Thoracic aorta (tissue), 2 donors: ENCODE results near the gene RERG. TPM values are rescaled to one million over a fixed set of nuclear protein-coding genes. Genes with fewer than 3 reads are reported as not detected.
A peak's percentile ranks its signal among the peaks of the same experiment; 100 is the strongest.

Experiments
- ATAC-seq: fragments of 150-250 bp; one replicate; pipeline ENCODE4 v1.8.0; 2017; ENCODE audit warnings: low read depth; ENCODE audit not compliant: insufficient number of reproducible peaks, low FRiP score
- DNase-seq: peaks from one replicate; pipeline ENCODE4 v3.0.0-alpha.2; 2020; ENCODE audit warnings: low spot score
- H3K27ac ChIP-seq, 2 donors: fragments of 200-600 bp; sonication (generic); 1 replicate in 1 of 2; 2 replicates in 1 of 2; pipeline ENCODE4 v1.5.1; 2016; ENCODE audit warnings: mild to moderate bottlenecking in 2 of 2, moderate library complexity in 2 of 2
- H3K27me3 ChIP-seq: fragments of 200-600 bp; sonication (generic); replicated peaks from 2 replicates; pipeline ENCODE4 v1.6.0; 2016; ENCODE audit warnings: mild to moderate bottlenecking; ENCODE audit not compliant: insufficient read depth
- H3K36me3 ChIP-seq: fragments of 200-600 bp; sonication (generic); one replicate; pipeline ENCODE4 v1.5.1; 2016
- H3K4me1 ChIP-seq, 2 donors: fragments of 200-600 bp; sonication (generic); 1 replicate in 1 of 2; 2 replicates in 1 of 2; pipeline versions ENCODE4 v1.5.1 to v1.6.0; 2016; ENCODE audit warnings: low read depth in 2 of 2, mild to moderate bottlenecking in 1 of 2; ENCODE audit not compliant: control insufficient read depth in 1 of 2
- H3K4me3 ChIP-seq: fragments of 200-600 bp; sonication (generic); 2 replicates; pipeline ENCODE4 v1.5.1; 2016; ENCODE audit warnings: mild to moderate bottlenecking
- H3K9me3 ChIP-seq: fragments of 200-600 bp; sonication (generic); 2 replicates; pipeline ENCODE4 v1.5.1; 2016
- CTCF ChIP-seq: fragments of 200-600 bp; sonication (generic); IDR thresholded peaks from one replicate; pipeline ENCODE4 v1.5.1; 2019; ENCODE audit warnings: antibody characterized with exemption
- total RNA-seq, 2 donors: library from RNA; depleted of rRNA; stranded (reverse); fragments of >200 nt; gene quantifications; one replicate each; pipeline versions ENCODE4 v1.1.0 to v1.2.3, GENCODE V29; 2016

The RERG gene
- total RNA-seq, 2 donors from 2014 or later, result 92.3 to 120 TPM

GRCh38 chr12:15152456-15152855 is 68.8 kb downstream of the RERG start:
- peaks cover 47 to 73% of the 10 kb centered on the region in 2 donors for H3K4me1 ChIP-seq

GRCh38 chr12:15151161-15152091 is 69.8 kb downstream of the RERG start:
- peak overlapping the region; percentile 82 to 91 for H3K27ac ChIP-seq
- H3K36me3 ChIP-seq, result no peaks in the 10 kb centered on the region
- no peaks in the 10 kb centered on the region for H3K9me3 ChIP-seq
- no peak for DNase-seq
- no peak for ATAC-seq
- no peaks in the 10 kb centered on the region for H3K27me3 ChIP-seq
- H3K4me3 ChIP-seq, result peak overlapping the region; percentile 17
- peaks cover 38 to 73% of the 10 kb centered on the region in 2 donors for H3K4me1 ChIP-seq
- TF ChIP-seq CTCF, result peak; percentile 50

More at GRCh38 chr12:15152456-15152855, 68.8 kb downstream of the RERG start:
- ATAC-seq (peak; percentile 58), DNase-seq (no peak)
- Histone ChIP-seq H3K36me3 (no peaks in the 10 kb centered on the region), H3K4me3 (peak overlapping the region; percentile 17), H3K27ac (peak overlapping the region; percentile 82 to 91), H3K9me3 (no peaks in the 10 kb centered on the region), H3K27me3 (no peaks in the 10 kb centered on the region)
- peak; percentile 47 for TF ChIP-seq CTCF

- Histone ChIP-seq H3K9me3 (no peaks in the 10 kb centered on the region), H3K4me3 (peak overlapping the region; percentile 28), H3K4me1 (peaks cover 33 to 72% of the 10 kb centered on the region in 2 donors), H3K36me3 (no peaks in the 10 kb centered on the region), H3K27me3 (no peaks in the 10 kb centered on the region), H3K27ac (no peak overlapping the region)
- ATAC-seq (no peak), DNase-seq (no peak)
- no peak for TF ChIP-seq CTCF
Measured at GRCh38 chr12:15146585-15146984, 74.6 kb downstream of the RERG start.

GRCh38 chr12:15143467-15143866 is 77.8 kb downstream of the RERG start:
- no peaks in the 10 kb centered on the region for H3K27me3 ChIP-seq
- ATAC-seq (no peak), DNase-seq (no peak)
- H3K27ac ChIP-seq, result no peak overlapping the region
- H3K9me3 ChIP-seq, result no peaks in the 10 kb centered on the region
- H3K4me3 ChIP-seq, result no peak overlapping the region
- H3K4me1 ChIP-seq, result peaks cover 27 to 58% of the 10 kb centered on the region in 2 donors
- no peaks in the 10 kb centered on the region for H3K36me3 ChIP-seq
- no peak for TF ChIP-seq CTCF

GRCh38 chr12:15142711-15143110 is 78.5 kb downstream of the RERG start:
- H3K4me3 ChIP-seq, result peak overlapping the region; percentile 3
- H3K9me3 ChIP-seq, result no peaks in the 10 kb centered on the region
- peaks cover 22 to 52% of the 10 kb centered on the region in 2 donors for H3K4me1 ChIP-seq
- no peaks in the 10 kb centered on the region for H3K36me3 ChIP-seq
- H3K27ac ChIP-seq, result no peak overlapping the region
- TF ChIP-seq CTCF, result no peak
- ATAC-seq (no peak), DNase-seq (no peak)
- H3K27me3 ChIP-seq, result no peaks in the 10 kb centered on the region
